IPS DF 6.9 (cell line): ENCODE measurements around the gene SPTY2D1.
"Not testable (repeated sequence)": the region's sequence is repeated elsewhere in the genome, so short reads cannot be mapped to it uniquely, and the experiment has no call there.

Experiments used
- DNase-seq: peaks from one replicate; pipeline ENCODE4 v3.0.0-alpha.2; 2013; ENCODE audit warnings: low read depth, low spot score
- H3K27ac ChIP-seq: one replicate; pipeline ENCODE4 v1.5.1; 2013; ENCODE audit warnings: low read length, control low read depth
- H3K27me3 ChIP-seq: 2 replicates; pipeline ENCODE4 v1.6.1; 2013; ENCODE audit warnings: mild to moderate bottlenecking, low read length; ENCODE audit not compliant: control insufficient read depth, insufficient read depth
- H3K36me3 ChIP-seq: 2 replicates; pipeline ENCODE4 v1.6.1; 2013; ENCODE audit warnings: low read length; ENCODE audit not compliant: control insufficient read depth, insufficient read depth
- H3K4me1 ChIP-seq: 2 replicates; pipeline ENCODE4 v1.6.1; 2013; ENCODE audit warnings: low read length; ENCODE audit not compliant: control insufficient read depth, insufficient read depth
- H3K4me3 ChIP-seq: 2 replicates; pipeline ENCODE4 v1.5.1; 2013; ENCODE audit warnings: mild to moderate bottlenecking, low read length
- H3K9me3 ChIP-seq: 2 replicates; pipeline ENCODE4 v1.6.1; 2013; ENCODE audit warnings: low read length, inconsistent platforms; ENCODE audit not compliant: control insufficient read depth, insufficient read depth
- WGBS: extraction: QIAGEN DNeasy Blood & Tissue Kit; methylation state at CpG from one replicate; pipeline ENCODE4 v1.1.7; 2013; ENCODE audit warnings: mixed read lengths, missing lambda C conversion rate; ENCODE audit not compliant: insufficient read length, insufficient coverage; 5-methylcytosine and 5-hydroxymethylcytosine counted together

The SPTY2D1 gene

DNA sequence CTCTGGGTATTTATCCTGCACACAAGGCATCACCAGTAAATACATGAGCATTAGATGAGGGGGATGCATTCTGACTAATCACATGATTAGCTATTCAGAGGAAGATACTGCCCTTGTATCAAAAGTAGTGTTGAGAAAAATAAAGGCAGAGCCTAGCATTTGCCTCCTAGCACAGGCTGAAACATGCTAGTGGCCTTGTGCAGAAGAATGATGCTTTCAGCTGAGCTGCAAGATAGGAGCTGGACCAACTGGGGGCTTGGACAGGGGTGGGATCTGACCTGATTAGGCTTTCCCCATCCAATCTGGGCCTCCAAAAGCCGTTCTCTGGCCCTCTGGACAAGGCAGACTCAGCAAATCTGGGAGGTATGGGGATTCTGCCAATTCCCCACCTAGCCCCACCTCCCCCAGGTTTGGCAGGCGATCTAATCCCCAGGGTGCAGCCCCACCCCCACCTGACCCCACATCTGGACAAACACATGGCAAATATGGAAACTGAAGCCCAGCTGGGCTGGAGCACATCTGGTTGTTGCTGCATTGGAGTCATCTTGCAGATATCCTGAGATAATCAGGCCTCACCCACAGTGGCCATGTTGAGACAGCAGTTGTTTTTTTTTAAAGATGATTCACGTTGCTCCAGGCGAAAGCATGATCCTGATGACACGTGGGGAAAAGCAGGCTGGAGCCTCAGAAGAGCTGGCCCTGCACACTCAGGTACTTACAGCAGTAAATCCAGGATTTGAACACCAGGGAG lies 39.0 kb downstream of the SPTY2D1 start:
- DNase-seq = no peak
- Histone ChIP-seq H3K9me3 (no peaks in the 10 kb centered on the region), H3K36me3 (peaks cover 7% of the 10 kb centered on the region; the same call in 1 of the 2 replicates), H3K27ac (no peak overlapping the region), H3K4me3 (no peak overlapping the region), H3K27me3 (no peaks in the 10 kb centered on the region), H3K4me1 (no peaks in the 10 kb centered on the region)
- WGBS = no CpG with 5 or more reads among the region's 5 CpGs

DNA sequence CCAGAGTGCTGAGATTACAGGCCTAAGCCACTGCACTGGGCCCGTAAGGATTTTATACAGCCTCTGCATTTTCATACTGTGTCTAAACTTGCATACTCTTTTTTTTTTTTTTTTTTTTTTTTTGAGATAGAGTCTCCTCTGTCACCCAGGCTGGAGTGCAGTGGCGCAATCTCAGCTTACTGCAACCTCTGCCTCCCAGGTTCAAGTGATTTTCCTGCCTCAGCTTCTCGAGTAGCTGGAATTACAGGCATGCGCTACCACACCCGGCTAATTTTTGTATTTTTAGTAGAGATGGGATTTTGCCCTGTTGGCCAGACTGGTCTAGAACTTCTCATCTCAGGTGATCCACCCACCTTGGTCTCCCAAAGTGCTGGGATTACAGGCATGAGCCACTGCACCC lies 40.1 kb downstream of the SPTY2D1 start:
- H3K9me3 ChIP-seq, H3K27me3 ChIP-seq, H3K27ac ChIP-seq, DNase-seq, H3K36me3 ChIP-seq, H3K4me3 ChIP-seq, H3K4me1 ChIP-seq: not testable (repeated sequence)
- WGBS = no CpG with 5 or more reads among the region's 5 CpGs

DNA sequence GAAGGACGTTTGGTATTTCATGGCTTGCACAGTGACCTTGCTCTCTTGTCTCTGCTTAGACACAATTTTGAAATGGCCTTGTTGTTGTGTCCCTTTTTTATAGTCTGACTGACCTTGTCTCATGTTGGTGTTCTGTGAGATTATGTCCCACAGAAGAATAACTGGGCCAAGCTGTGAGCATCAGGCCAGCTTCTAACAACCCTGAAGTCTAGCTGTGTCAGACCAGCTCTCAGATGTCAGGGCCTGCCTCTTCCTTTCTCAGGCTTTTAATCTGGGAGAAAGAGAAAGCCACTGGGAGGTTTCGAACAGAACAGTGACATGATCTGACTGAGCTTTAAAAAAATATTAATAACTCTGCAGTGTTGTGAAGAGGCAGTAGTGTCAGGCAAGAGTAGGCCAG lies 43.6 kb downstream of the SPTY2D1 start:
- H3K27me3 ChIP-seq = no peaks in the 10 kb centered on the region
- H3K36me3 ChIP-seq = peaks cover 2% of the 10 kb centered on the region; the same call in 1 of the 2 replicates
- H3K27ac ChIP-seq = no peak overlapping the region
- no peak for DNase-seq
- WGBS = no CpG with 5 or more reads among the region's 2 CpGs
- H3K4me1 ChIP-seq = no peaks in the 10 kb centered on the region; the same call in 1 of the 2 replicates
- H3K4me3 ChIP-seq = no peak overlapping the region
- no peaks in the 10 kb centered on the region for H3K9me3 ChIP-seq

DNA sequence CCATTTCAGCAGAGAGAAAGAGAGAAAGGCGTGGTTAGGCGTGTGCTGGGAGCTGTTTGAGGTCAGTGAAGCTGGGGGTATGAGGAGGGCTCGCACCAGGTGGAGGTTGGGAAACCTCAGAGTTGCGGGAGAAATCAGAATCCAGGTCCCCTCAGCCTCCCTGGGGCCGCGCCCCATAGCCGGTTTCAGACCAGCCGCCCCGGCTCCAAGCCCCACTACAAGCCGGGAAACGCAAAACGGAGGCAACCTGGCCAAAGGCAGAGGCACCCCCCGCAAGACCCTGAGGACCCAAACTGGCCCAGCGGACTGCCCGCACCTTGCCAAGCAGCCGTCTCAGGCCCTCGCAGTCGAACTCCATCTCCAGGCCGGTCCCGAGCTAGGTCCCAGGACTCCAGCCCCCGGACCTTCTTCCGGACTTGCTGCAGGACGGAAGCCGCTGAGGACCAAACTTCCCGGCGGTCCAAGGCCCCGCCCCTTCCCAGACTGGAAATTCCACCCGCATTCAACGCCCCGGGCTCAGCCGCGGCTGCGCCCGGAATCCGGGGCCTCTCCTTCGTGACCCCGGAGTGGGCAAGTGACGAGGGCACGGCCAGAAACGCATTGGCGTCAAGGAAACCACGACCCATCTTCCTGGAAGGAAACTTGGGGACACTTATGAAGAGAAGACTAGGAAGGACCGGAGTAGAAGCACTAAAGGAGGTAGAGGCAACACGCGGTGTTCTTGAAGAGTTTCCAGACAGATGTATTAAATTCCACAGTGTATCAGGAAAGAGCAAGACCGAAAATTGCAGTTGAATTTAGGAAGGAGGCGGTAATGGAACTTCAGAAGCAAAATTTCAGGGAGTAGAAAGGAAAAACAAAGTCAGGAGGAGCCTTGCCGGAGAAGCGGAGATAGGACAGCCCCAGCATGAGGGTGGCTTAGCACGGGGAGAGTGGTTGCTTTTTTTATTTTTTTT lies 45.6 kb downstream of the SPTY2D1 start, which contains the start of gene UEVLD:
Gene UEVLD (minus strand): TSS at position 438 of the 956 bp plus-strand sequence. CDS start 80 bp downstream, at position 358.
- H3K4me1 ChIP-seq = no peaks in the 10 kb centered on the region; the same call in 1 of the 2 replicates
- peak; percentile 60 for DNase-seq
- H3K36me3 ChIP-seq = no peaks in the 10 kb centered on the region
- H3K27ac ChIP-seq = no peak within 1 kb of the TSS
- no CpG with 5 or more reads among the region's 50 CpGs for whole genome bisulfite sequencing
- no peaks in the 10 kb centered on the region for H3K9me3 ChIP-seq
- peak within 1 kb of the TSS; percentile 59; the same call in 1 of the 2 replicates for H3K4me3 ChIP-seq
- H3K27me3 ChIP-seq = no peaks in the 10 kb centered on the region

DNA sequence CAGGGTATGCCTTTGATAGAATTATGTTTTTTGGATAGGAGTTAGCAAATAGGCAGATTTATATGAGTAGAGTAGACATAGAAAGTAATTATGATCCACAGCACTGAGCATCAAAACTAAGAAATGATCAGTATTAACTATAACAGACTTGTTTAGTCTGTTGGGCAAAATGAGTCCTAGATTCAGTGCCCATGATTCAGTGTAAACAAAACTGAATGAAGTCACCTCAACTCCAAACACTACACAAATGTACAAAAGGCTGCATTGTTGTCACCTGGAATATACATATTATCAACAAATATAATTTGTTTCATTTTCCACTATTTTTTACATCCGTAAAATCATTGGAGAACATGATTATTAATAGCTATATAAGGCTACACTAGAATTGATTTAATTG lies 52.3 kb downstream of the SPTY2D1 start:
- Histone ChIP-seq H3K4me3 (no peak overlapping the region), H3K27ac (no peak overlapping the region), H3K36me3 (no peaks in the 10 kb centered on the region), H3K9me3 (no peaks in the 10 kb centered on the region), H3K4me1 (no peaks in the 10 kb centered on the region), H3K27me3 (no peaks in the 10 kb centered on the region)
- no peak for DNase-seq
- no CpG with 5 or more reads among the region's 1 CpG for WGBS

DNA sequence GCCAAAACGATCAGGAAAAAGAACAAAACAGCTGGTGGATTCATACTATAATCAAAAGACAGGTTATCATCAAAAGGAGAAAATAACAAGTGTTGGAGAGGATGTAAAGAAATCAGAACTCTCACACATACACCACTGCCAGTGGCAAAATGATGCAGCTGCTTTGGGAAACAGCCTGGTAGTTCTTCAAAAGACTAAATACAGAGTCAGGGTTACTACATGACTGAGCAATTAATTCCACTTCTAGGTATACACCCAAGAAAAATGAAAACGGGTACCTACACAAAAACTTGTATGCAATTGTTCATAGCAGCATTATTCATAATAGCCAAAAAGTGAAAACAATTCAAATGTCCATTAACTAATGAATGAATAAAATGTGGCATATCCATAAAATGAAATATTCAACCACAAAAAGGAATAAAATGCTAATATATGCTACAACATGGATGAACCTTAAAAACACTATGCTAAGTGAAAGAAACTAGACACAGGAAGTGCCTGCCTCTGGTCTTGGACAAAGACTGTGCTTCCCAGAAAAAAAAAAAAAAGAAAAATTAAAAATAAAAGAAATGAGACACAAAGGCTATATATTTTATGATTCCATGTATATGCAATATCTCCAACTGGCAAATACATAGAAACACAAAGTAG lies 53.9 kb downstream of the SPTY2D1 start:
- DNase-seq = no peak
- Histone ChIP-seq H3K4me1 (no peaks in the 10 kb centered on the region), H3K27ac (no peak overlapping the region), H3K9me3 (no peaks in the 10 kb centered on the region), H3K27me3 (no peaks in the 10 kb centered on the region), H3K36me3 (no peaks in the 10 kb centered on the region), H3K4me3 (no peak overlapping the region)
- WGBS = no CpG with 5 or more reads among the region's 2 CpGs

DNA sequence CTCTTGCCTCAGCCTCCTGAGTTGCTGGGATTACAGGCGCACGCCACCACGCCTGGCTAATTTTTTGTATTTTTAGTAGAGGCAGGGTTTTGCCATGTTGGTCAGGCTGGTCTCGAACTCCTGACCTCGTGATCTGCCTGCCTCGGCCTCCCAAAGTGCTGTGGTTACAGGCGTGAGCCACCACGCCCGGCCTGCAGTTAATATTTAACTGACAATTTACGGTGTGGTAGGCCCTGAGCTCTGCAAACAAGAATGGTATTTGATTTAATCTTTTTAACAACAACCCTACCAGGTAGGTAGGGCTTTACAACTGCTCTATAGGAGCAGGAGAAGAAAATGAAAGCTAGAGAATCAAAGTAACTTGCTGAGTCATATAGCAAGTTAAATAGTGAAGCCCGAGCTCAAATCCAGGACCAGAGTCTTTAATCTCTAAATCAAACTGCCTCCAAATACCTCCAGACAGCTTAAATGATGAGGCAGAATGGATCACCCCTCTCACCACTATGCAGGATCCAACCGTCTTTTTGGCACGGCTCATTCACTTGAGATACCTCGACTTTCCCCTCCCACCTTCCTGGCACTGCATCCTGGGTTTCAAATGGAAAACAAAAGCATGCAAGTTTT lies 55.1 kb downstream of the SPTY2D1 start:
- WGBS = no CpG with 5 or more reads among the region's 14 CpGs

DNA sequence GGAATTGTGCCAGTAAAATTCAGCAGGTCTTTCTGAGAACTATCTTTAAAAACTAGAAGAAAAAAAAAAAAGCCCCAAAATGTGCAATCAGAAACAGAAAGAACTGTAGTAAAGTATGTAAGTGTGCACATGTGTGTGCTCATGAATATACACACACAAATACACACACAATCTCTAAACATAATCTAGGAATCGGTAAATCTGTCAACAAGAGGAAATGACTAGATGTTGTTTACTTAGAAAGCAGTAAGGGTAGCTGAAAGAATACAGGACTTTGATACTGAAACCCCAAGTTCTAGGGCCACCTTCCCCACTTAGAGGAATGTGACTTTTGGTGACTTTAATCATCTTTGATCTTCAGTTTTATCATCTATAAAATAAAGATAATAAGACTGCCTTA lies 58.8 kb downstream of the SPTY2D1 start:
- no peaks in the 10 kb centered on the region for H3K27me3 ChIP-seq
- 0 out of 2 replicates have a peak, but pooled peaks cover 2% of the 10 kb centered on the region for H3K36me3 ChIP-seq
- no peak overlapping the region for H3K27ac ChIP-seq
- no peaks in the 10 kb centered on the region for H3K9me3 ChIP-seq
- H3K4me1 ChIP-seq = no peaks in the 10 kb centered on the region
- H3K4me3 ChIP-seq = no peak overlapping the region
- WGBS = no CpG with 5 or more reads among the region's 1 CpG
- no peak for DNase-seq

More for the DNA sequence above, 55.1 kb downstream of the SPTY2D1 start:
- Histone ChIP-seq H3K9me3 (no peaks in the 10 kb centered on the region), H3K4me3 (no peak overlapping the region), H3K36me3 (no peaks in the 10 kb centered on the region), H3K27me3 (no peaks in the 10 kb centered on the region), H3K27ac (no peak overlapping the region), H3K4me1 (no peaks in the 10 kb centered on the region)
- DNase-seq = no peak

DNA sequence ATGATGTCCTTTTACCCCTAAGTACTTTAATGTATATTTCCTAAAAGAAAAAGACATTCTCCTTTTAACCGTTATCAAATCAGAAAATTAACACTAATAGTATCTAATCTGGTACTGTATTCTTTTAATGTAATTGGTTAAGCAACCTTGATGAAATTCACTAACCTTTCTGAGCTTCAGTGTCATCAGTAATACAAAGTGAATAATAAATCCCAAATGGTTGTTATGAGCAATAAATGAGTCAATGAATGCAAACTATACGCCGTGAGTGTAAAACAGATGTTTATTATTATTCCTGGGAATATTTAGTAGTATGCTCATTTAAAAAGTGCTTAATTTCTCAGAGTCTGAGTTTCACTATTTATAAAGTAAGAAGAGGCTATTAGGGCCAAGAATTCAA lies 67.1 kb downstream of the SPTY2D1 start:
- Histone ChIP-seq H3K36me3 (no peaks in the 10 kb centered on the region), H3K4me1 (no peaks in the 10 kb centered on the region), H3K9me3 (no peaks in the 10 kb centered on the region), H3K4me3 (no peak overlapping the region), H3K27me3 (no peaks in the 10 kb centered on the region), H3K27ac (no peak overlapping the region)
- WGBS = no CpG with 5 or more reads among the region's 3 CpGs
- no peak for DNase-seq

DNA sequence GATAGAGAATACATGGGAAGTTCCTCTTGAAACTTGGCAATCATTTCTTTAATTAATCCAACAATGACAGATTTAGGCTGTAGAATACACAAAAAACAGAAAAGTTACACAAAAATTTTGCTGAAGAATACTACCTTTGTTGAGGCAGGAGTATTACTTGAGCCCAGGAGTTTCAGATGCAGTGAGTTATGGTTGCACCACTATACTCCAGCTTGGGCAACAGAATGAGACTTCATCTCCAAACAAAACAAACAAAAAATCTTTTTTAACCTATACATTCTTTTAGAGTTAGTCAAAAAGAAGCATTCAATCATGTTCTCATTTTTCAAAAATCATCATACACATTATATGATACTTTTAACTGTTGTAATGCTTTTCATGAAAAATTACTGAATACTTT lies 67.7 kb downstream of the SPTY2D1 start:
- no peak overlapping the region for H3K4me3 ChIP-seq
- no peaks in the 10 kb centered on the region for H3K36me3 ChIP-seq
- DNase-seq = no peak
- H3K4me1 ChIP-seq = no peaks in the 10 kb centered on the region
- H3K27me3 ChIP-seq = no peaks in the 10 kb centered on the region
- H3K9me3 ChIP-seq = no peaks in the 10 kb centered on the region
- no peak overlapping the region for H3K27ac ChIP-seq
